Measurements from ENCODE around the gene JPH2. TPM values are rescaled to one million over a fixed set of nuclear protein-coding genes. Genes with fewer than 3 reads are reported as not detected.

The JPH2 gene
- total RNA-seq, 1 donor from 2014 or later, result 0.80 TPM

DNA sequence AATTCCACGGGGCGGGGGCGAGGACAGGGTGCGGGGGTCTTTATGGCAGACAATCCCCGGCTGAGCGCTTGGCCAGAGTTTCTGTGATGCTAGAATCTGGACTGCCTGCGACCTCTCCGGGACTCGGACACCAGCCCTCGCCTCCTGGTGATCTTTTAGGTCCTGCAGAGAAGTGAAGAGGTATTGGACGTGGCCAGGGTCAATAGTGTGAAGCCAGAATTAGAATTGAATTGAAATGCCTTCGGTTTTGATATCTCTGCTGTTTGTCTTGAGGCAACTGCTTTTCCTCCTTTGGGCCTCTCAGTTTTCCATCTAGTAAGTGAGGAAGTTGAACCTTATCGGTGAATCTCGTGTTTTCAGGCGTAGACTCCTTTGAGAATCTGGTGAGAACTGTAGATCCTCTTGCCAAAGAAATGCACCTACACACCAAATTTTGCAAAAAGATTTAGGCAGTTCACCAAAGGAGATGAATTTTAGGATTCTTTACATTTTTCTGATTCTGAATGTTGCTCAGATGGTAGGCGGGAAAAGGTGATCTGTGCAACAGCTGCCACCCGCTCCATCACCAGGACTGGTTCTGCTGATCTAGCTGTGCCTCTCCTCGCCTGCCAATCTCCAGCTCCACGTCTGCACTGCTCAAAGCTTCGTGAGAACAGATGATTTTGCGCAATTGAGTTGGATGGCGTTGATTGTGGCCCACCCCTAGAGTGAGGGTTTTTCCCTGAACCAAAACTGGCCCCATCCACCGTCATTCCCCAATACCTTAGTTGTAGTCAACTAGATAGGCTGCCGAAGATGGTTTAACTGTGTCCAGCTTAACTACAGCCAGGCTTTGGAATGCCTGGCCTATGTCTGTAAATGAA is 24.4 kb upstream of the JPH2 start:
- H3K9me3 Mint-ChIP-seq (ENCODE audit: unreplicated experiment), result no peaks in the 10 kb centered on the region
- H3K4me1 Mint-ChIP-seq (ENCODE audit: unreplicated experiment), result peaks cover 30% of the 10 kb centered on the region
- H3K36me3 Mint-ChIP-seq (ENCODE audit: low read depth, unreplicated experiment), result peaks cover 4% of the 10 kb centered on the region
- H3K27ac Mint-ChIP-seq (ENCODE audit: unreplicated experiment), result peak overlapping the region; percentile 99
- peak overlapping the region; percentile 99 for H3K4me3 Mint-ChIP-seq (ENCODE audit: unreplicated experiment)
- TF ChIP-seq, protein P1, sequence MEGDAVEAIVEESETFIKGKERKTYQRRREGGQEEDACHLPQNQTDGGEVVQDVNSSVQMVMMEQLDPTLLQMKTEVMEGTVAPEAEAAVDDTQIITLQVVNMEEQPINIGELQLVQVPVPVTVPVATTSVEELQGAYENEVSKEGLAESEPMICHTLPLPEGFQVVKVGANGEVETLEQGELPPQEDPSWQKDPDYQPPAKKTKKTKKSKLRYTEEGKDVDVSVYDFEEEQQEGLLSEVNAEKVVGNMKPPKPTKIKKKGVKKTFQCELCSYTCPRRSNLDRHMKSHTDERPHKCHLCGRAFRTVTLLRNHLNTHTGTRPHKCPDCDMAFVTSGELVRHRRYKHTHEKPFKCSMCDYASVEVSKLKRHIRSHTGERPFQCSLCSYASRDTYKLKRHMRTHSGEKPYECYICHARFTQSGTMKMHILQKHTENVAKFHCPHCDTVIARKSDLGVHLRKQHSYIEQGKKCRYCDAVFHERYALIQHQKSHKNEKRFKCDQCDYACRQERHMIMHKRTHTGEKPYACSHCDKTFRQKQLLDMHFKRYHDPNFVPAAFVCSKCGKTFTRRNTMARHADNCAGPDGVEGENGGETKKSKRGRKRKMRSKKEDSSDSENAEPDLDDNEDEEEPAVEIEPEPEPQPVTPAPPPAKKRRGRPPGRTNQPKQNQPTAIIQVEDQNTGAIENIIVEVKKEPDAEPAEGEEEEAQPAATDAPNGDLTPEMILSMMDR (IDR thresholded peaks at IDR 0.05; ENCODE audit: unreplicated experiment), result no peak
- DNase-seq (ENCODE audit: low spot score), result no peak
- peaks cover 11% of the 10 kb centered on the region for H3K27me3 Mint-ChIP-seq (ENCODE audit: unreplicated experiment)

DNA sequence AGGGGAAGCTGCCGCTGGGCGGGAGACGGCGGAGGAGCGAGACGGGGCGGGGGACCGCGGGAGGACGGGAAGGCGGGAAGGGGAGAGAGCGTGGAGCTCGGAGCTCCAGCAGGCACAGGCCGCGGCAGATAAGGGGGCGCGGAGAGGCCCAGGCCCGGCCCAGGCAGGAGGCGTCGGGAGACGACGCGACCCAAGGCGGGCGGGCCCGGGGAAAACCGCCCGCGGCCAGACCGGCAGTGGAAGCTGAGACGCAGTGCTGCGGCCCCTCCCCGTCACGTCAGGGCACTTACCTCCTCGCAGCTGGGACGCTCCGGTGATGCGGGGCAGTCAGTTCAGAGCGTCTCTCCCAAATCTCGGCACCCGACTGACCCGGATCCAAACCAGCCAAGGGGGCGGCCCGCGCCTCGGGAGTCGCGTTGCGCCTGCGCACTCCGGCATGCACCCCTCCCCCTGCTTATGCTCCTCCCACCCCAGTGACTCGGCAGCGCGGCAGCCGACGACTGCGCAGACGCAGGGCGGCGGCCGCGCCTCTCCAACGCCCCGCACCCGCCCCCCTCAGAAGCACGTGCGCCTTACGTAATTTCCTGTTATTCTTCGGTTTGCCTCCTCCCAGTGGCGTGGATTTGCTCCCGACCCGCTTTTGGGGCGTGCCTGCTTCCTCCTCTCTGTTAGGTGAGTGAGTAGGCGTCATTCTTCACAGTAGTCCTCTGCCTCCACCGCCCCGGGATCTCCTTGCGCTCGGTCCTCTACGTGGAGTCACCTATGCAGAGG is 23.6 kb upstream of the JPH2 start, which contains the start of gene OSER1:
TSS of gene OSER1 (minus strand) at position 366 of the 771 bp plus-strand sequence. CDS start 3,814 bp downstream, outside the sequence.
- H3K9me3 Mint-ChIP-seq (ENCODE audit: unreplicated experiment), result no peaks in the 10 kb centered on the region
- peak; percentile 99 for DNase-seq (ENCODE audit: low spot score)
- TF ChIP-seq, protein P1 (IDR thresholded peaks at IDR 0.05; ENCODE audit: unreplicated experiment), result no peak
- H3K36me3 Mint-ChIP-seq (ENCODE audit: low read depth, unreplicated experiment), result peaks cover 9% of the 10 kb centered on the region
- peaks cover 30% of the 10 kb centered on the region for H3K4me1 Mint-ChIP-seq (ENCODE audit: unreplicated experiment)
- H3K27ac Mint-ChIP-seq (ENCODE audit: unreplicated experiment), result peak within 1 kb of the TSS; percentile 99
- H3K27me3 Mint-ChIP-seq (ENCODE audit: unreplicated experiment), result peaks cover 11% of the 10 kb centered on the region
- H3K4me3 Mint-ChIP-seq (ENCODE audit: unreplicated experiment), result peak within 1 kb of the TSS; percentile 99

DNA sequence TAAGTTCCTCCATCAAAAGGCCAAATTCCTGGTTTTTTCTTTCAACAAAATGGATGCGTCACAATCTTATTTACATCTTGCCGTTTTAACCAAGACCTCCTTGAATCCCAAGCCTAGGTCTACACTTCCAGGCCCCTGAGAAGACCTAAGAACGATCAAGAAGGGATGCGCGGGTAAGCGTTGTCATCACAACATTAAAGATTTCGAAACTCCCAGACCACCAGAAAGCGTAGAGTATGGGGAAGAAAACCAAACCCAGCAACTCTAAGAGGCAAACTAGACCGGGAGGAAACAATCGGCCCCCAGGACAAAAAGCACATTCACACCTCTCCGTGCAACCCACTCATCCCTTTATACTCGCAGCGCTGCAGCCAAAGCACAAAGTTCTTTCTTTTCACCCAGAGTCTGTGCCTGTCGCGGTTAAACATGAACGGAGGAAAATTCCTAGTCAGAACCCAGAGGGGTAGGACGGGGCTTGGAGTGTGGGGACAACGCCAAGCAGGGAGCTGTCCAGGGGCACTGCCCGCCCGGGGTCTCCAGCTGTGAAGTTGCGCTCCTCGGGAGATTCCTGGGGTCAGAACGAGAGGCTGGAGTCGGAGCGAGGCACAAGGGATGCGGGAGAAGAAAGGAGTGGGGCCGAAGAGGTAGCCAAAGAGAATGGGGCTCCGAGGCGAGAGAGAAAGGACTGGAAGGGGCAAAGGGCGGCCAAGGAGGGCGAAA is 22.9 kb upstream of the JPH2 start:
- H3K4me1 Mint-ChIP-seq (ENCODE audit: unreplicated experiment), result peaks cover 30% of the 10 kb centered on the region
- peak; percentile 56 for DNase-seq (ENCODE audit: low spot score)

DNA sequence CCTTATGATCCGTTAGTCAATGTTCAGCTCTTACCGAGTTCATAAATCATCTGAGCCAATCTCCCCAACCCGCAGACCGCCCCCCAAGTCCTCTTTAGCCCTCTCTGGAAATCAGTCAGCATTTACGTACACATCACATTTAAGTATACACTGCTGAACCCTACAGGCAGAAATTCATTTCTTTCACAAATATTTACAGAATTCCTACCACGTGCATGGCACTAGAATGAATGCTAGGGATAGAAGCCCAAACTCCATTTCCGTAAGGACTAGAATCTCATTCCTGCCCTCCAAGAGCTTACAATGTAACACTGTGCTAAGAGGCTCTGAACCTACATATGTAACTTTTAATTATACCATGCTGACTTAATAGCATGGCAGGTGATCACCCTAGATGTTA is 21.8 kb upstream of the JPH2 start:
- H3K27ac Mint-ChIP-seq (ENCODE audit: unreplicated experiment), result no peak overlapping the region

More for the DNA sequence above, 22.9 kb upstream of the JPH2 start:
- peak overlapping the region; percentile 99 for H3K4me3 Mint-ChIP-seq (ENCODE audit: unreplicated experiment)
- peaks cover 11% of the 10 kb centered on the region for H3K27me3 Mint-ChIP-seq (ENCODE audit: unreplicated experiment)
- TF ChIP-seq, protein P1 (IDR thresholded peaks at IDR 0.05; ENCODE audit: unreplicated experiment), result no peak
- H3K9me3 Mint-ChIP-seq (ENCODE audit: unreplicated experiment), result no peaks in the 10 kb centered on the region
- H3K27ac Mint-ChIP-seq (ENCODE audit: unreplicated experiment), result peak overlapping the region; percentile 99
- H3K36me3 Mint-ChIP-seq (ENCODE audit: low read depth, unreplicated experiment), result peaks cover 9% of the 10 kb centered on the region

More for the DNA sequence above, 21.8 kb upstream of the JPH2 start:
- TF ChIP-seq, protein P1 (IDR thresholded peaks at IDR 0.05; ENCODE audit: unreplicated experiment), result no peak
- Mint-ChIP-seq H3K9me3 (ENCODE audit: unreplicated experiment) (no peaks in the 10 kb centered on the region), H3K27me3 (ENCODE audit: unreplicated experiment) (peaks cover 11% of the 10 kb centered on the region), H3K4me1 (ENCODE audit: unreplicated experiment) (peaks cover 30% of the 10 kb centered on the region), H3K4me3 (ENCODE audit: unreplicated experiment) (no peak overlapping the region), H3K36me3 (ENCODE audit: low read depth, unreplicated experiment) (peaks cover 9% of the 10 kb centered on the region)
- DNase-seq (ENCODE audit: low spot score), result no peak
